ENCODE measurements around the gene NTN1. TPM values are rescaled to one million over a fixed set of nuclear protein-coding genes. Genes with fewer than 3 reads are reported as not detected.
A peak's percentile ranks its signal among the peaks of the same experiment; 100 is the strongest.

NTN1 gene
- total RNA-seq, 4 donors from 2014 or later: 9.8 to 33.6 (median 17.6) TPM

DNA sequence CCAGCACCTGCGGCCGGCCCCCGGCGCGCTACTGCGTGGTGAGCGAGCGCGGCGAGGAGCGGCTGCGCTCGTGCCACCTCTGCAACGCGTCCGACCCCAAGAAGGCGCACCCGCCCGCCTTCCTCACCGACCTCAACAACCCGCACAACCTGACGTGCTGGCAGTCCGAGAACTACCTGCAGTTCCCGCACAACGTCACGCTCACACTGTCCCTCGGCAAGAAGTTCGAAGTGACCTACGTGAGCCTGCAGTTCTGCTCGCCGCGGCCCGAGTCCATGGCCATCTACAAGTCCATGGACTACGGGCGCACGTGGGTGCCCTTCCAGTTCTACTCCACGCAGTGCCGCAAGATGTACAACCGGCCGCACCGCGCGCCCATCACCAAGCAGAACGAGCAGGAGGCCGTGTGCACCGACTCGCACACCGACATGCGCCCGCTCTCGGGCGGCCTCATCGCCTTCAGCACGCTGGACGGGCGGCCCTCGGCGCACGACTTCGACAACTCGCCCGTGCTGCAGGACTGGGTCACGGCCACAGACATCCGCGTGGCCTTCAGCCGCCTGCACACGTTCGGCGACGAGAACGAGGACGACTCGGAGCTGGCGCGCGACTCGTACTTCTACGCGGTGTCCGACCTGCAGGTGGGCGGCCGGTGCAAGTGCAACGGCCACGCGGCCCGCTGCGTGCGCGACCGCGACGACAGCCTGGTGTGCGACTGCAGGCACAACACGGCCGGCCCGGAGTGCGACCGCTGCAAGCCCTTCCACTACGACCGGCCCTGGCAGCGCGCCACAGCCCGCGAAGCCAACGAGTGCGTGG lies 1.5 kb downstream of the NTN1 start:
- H3K4me3 ChIP-seq: peak overlapping the region; percentile 70 to 89 (median 80)

DNA sequence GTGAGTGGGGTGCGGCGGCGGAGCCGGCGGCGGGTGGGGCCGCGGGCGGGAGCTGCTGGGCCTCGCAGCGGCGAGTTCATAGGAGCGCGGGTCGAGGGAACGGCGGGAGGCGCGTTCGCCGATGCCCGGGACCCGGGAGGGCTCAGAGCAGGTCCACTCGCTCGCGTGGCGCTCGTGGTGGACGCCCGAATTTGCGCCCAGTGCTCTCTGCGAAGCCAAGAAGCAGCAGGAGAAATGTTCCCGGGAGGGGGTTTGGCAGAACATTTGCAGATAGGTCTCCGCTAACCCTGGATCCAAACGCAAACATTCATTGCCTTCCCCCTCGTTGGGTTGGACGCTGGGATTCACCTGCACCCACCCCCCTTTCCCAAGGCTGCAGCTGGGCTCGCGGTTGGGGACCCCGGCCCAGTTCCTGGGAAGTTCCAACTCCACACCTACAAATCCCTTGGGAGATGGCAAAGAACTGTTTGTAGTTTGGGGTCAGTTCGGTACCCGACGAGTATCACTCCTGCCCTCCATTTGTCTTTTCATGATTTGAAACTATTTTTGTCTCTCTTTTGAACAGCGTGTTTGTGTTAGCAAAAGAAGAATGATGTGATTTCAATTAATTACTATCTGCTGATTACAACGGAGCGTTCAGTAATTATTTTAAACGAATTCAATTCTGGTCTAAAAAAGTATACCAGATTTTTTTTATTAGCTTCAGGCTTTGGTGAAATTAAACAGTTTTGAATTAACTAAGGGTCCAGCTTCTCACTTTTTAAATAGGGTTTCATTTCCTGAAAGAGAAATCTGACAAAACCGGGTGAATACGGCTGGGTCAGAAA lies 2.3 kb downstream of the NTN1 start:
- no peak for DNase-seq
- Histone ChIP-seq H3K27ac (peak overlapping the region; percentile 75 to 94 (median 91)), H3K4me3 (peak overlapping the region; percentile 70 to 89 (median 80)), H3K9me3 (no peaks in the 10 kb centered on the region), H3K27me3 (peaks cover 0 to 40% (median 0%) of the 10 kb centered on the region in 4 donors), H3K36me3 (no peaks in the 10 kb centered on the region), H3K4me1 (peaks cover 18 to 77% (median 22%) of the 10 kb centered on the region in 3 donors)
- intact Hi-C loops (cut with DNase I): loop anchor here (10.0 kb wide), 1 partner anchor 221 kb away; no protein-coding TSS in a partner anchor
- TF ChIP-seq, protein P1, sequence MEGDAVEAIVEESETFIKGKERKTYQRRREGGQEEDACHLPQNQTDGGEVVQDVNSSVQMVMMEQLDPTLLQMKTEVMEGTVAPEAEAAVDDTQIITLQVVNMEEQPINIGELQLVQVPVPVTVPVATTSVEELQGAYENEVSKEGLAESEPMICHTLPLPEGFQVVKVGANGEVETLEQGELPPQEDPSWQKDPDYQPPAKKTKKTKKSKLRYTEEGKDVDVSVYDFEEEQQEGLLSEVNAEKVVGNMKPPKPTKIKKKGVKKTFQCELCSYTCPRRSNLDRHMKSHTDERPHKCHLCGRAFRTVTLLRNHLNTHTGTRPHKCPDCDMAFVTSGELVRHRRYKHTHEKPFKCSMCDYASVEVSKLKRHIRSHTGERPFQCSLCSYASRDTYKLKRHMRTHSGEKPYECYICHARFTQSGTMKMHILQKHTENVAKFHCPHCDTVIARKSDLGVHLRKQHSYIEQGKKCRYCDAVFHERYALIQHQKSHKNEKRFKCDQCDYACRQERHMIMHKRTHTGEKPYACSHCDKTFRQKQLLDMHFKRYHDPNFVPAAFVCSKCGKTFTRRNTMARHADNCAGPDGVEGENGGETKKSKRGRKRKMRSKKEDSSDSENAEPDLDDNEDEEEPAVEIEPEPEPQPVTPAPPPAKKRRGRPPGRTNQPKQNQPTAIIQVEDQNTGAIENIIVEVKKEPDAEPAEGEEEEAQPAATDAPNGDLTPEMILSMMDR (IDR thresholded peaks at IDR 0.05): no peak
- no peak for TF ChIP-seq POLR2A (IDR thresholded peaks at IDR 0.05)
- 44 to 54% methylated on average over 15 to 17 of the region's 49 CpGs for WGBS, 2 donors

More for the DNA sequence above, 1.5 kb downstream of the NTN1 start:
- 4 to 6% methylated on average over 7 to 9 of the region's 106 CpGs for WGBS, 2 donors
- DNase-seq: no peak
- H3K36me3 ChIP-seq: no peaks in the 10 kb centered on the region
- H3K9me3 ChIP-seq: no peaks in the 10 kb centered on the region
- H3K4me1 ChIP-seq: peaks cover 18 to 69% (median 22%) of the 10 kb centered on the region in 3 donors
- peaks cover 0 to 48% (median 0%) of the 10 kb centered on the region in 4 donors for H3K27me3 ChIP-seq
- peak overlapping the region; percentile 75 to 94 (median 91) for H3K27ac ChIP-seq
- TF ChIP-seq, protein P1 (IDR thresholded peaks at IDR 0.05): peak in 1 of 6 experiments; percentile 9
- no peak for TF ChIP-seq POLR2A (IDR thresholded peaks at IDR 0.05)
- intact Hi-C loops (cut with DNase I): loop anchor here (10.0 kb wide), 1 partner anchor 222 kb away; no protein-coding TSS in a partner anchor

DNA sequence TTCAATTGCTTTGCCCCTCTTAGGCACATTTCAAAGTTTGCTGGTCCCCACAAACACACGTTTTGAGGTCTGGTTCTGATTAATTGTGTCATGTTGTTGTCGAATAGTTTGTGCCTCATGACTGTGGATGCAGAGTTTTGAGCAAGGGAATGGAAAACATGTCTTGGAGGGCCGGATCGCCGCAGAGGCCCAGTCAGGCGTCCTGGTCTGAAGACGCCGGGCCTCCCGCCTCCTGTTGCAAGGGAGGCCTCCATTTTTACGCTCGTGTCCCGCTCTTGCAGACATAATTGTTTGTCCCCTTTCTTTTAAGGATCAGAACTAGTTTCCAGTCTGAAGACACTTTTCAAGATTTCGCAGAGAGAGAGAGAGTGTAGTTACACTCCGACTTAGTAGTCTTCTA lies 3.2 kb downstream of the NTN1 start:
- Histone ChIP-seq H3K36me3 (no peaks in the 10 kb centered on the region), H3K9me3 (no peaks in the 10 kb centered on the region), H3K27me3 (peaks cover 0 to 36% (median 0%) of the 10 kb centered on the region in 4 donors), H3K4me1 (peaks cover 18 to 85% (median 22%) of the 10 kb centered on the region in 3 donors), H3K27ac (peak overlapping the region; percentile 31 to 93 (median 67)), H3K4me3 (peak overlapping the region in 3 of 4 donors; percentile 70 to 89 (median 71))
- 80 to 82% methylated on average over 8 to 14 of the region's 14 CpGs for WGBS, 2 donors
- DNase-seq: no peak
- TF ChIP-seq POLR2A (IDR thresholded peaks at IDR 0.05): no peak
- TF ChIP-seq, protein P1 (IDR thresholded peaks at IDR 0.05): no peak
- intact Hi-C loops (cut with DNase I): loop anchor here (10.0 kb wide), 1 partner anchor 220 kb away; no protein-coding TSS in a partner anchor

DNA sequence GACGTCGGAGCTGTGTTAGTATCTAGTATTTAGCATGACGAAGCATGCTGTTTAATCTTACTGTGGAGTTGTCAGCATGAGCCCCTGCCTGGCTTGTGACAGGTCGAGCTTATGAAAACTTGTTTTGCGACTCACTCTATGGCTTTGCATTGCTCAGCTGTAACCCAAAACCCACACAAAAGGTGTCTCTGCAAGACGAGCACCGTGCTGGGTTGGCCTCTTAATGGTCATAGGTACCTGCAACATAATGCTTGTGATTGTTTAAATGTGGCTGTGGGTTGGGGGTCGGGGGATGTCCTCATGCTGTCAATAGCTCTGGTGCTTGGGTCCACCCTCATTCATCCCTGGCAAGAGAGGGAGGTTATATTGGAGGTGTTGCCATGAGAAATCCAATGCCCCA lies 5.4 kb downstream of the NTN1 start:
- H3K4me1 ChIP-seq: peaks cover 12 to 71% (median 20%) of the 10 kb centered on the region in 3 donors
- H3K27me3 ChIP-seq: peaks cover 0 to 23% (median 0%) of the 10 kb centered on the region in 4 donors
- intact Hi-C loops (cut with DNase I): loop anchor here (10.0 kb wide), 1 partner anchor 218 kb away; no protein-coding TSS in a partner anchor
- TF ChIP-seq POLR2A (IDR thresholded peaks at IDR 0.05): no peak
- TF ChIP-seq, protein P1 (IDR thresholded peaks at IDR 0.05): no peak
- no peaks in the 10 kb centered on the region for H3K36me3 ChIP-seq
- peak overlapping the region in 3 of 4 donors; percentile 57 to 93 (median 89) for H3K27ac ChIP-seq
- no peak overlapping the region for H3K4me3 ChIP-seq
- 59 to 81% methylated on average over 6 to 8 of the region's 8 CpGs for WGBS, 2 donors
- no peaks in the 10 kb centered on the region for H3K9me3 ChIP-seq
- no peak for DNase-seq
